ENCODE measurements around the gene SLC25A6. TPM values are rescaled to one million over a fixed set of nuclear protein-coding genes. Genes with fewer than 3 reads are reported as not detected.

SLC25A6 gene
- total RNA-seq, 1 experiment from 2014 or later, result 178 TPM

DNA sequence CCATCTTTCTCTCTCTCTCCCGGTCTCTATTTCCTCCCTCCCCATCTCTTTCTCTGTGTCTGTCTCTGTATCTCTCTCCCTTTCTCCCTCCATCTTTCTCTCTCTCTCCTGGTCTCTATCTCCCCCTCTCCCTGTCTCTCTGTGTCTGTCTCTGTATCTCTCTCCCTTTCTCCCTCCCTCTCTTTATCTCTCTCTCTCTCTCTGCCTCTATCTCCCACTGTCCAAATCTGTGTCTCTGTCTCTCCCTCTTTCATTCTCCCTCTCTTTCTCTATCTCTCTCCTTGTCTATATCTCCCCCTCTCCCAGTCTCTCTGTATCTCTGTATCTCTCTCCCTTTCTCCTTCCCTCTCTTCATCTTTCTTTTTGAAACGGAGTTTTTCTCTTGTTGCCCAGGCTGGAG lies 31.7 kb downstream of the SLC25A6 start:
- Histone ChIP-seq H2AFZ (no peak overlapping the region), H3K36me3 (ENCODE audit: low read depth) (no peaks in the 10 kb centered on the region), H3K9me3 (ENCODE audit: insufficient read depth, low read depth) (0 out of 2 replicates have a peak, but pooled peaks cover 3% of the 10 kb centered on the region), H3K27ac (no peak overlapping the region), H3K4me1 (replicated peaks; ENCODE audit: insufficient read depth) (no peaks in the 10 kb centered on the region), H4K20me1 (ENCODE audit: insufficient read depth) (no peaks in the 10 kb centered on the region), H3K9me2 (ENCODE audit: insufficient read depth) (no peaks in the 10 kb centered on the region), H3K4me2 (no peak overlapping the region), H3F3A (ENCODE audit: insufficient read depth, low read depth) (no peaks in the 10 kb centered on the region), H3K4me3 (no peak overlapping the region), H3K27me3 (ENCODE audit: insufficient read depth, low read depth) (peaks cover 2% of the 10 kb centered on the region; the same call in 1 of the 2 replicates), H3K79me2 (ENCODE audit: low read depth) (no peaks in the 10 kb centered on the region)
- POLR2A ChIA-PET (ENCODE audit: unreplicated experiment), result no interaction called here
- intact Hi-C loops (cut with micrococcal nuclease; ENCODE audit: unreplicated experiment), result no loop called here
- no peak for DNase-seq
- CTCF ChIA-PET, result no interaction called here
- BruUV-seq (replicated peaks), result no TSS peak
- TF ChIP-seq, protein P1, sequence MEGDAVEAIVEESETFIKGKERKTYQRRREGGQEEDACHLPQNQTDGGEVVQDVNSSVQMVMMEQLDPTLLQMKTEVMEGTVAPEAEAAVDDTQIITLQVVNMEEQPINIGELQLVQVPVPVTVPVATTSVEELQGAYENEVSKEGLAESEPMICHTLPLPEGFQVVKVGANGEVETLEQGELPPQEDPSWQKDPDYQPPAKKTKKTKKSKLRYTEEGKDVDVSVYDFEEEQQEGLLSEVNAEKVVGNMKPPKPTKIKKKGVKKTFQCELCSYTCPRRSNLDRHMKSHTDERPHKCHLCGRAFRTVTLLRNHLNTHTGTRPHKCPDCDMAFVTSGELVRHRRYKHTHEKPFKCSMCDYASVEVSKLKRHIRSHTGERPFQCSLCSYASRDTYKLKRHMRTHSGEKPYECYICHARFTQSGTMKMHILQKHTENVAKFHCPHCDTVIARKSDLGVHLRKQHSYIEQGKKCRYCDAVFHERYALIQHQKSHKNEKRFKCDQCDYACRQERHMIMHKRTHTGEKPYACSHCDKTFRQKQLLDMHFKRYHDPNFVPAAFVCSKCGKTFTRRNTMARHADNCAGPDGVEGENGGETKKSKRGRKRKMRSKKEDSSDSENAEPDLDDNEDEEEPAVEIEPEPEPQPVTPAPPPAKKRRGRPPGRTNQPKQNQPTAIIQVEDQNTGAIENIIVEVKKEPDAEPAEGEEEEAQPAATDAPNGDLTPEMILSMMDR (conservative IDR thresholded peaks at IDR 0.05), result no peak
- no peak for TF ChIP-seq EZH2 (IDR thresholded peaks at IDR 0.05; ENCODE audit: low read depth)

- no peak overlapping the region for H3K27ac ChIP-seq
- no peak for TF ChIP-seq EZH2 (IDR thresholded peaks at IDR 0.05; ENCODE audit: low read depth)
- TF ChIP-seq, protein P1 (conservative IDR thresholded peaks at IDR 0.05), result no peak
- ChIA-PET POLR2A (ENCODE audit: unreplicated experiment) (no interaction called here), CTCF (no interaction called here)
- H3K4me1 ChIP-seq (replicated peaks; ENCODE audit: insufficient read depth), result no peaks in the 10 kb centered on the region
- no peak overlapping the region for H2AFZ ChIP-seq
- no peaks in the 10 kb centered on the region for H3K36me3 ChIP-seq (ENCODE audit: low read depth)
- intact Hi-C loops (cut with micrococcal nuclease; ENCODE audit: unreplicated experiment), result no loop called here
- DNase-seq, result no peak
- H3K27me3 ChIP-seq (ENCODE audit: insufficient read depth, low read depth), result peaks cover 2% of the 10 kb centered on the region; the same call in 1 of the 2 replicates
- H4K20me1 ChIP-seq (ENCODE audit: insufficient read depth), result no peaks in the 10 kb centered on the region
- H3K9me3 ChIP-seq (ENCODE audit: insufficient read depth, low read depth), result 0 out of 2 replicates have a peak, but pooled peaks cover 3% of the 10 kb centered on the region
- no peaks in the 10 kb centered on the region for H3F3A ChIP-seq (ENCODE audit: insufficient read depth, low read depth)
- BruUV-seq (replicated peaks), result no TSS peak
- no peak overlapping the region for H3K4me3 ChIP-seq
- no peaks in the 10 kb centered on the region for H3K9me2 ChIP-seq (ENCODE audit: insufficient read depth)
- H3K79me2 ChIP-seq (ENCODE audit: low read depth), result no peaks in the 10 kb centered on the region
- no peak overlapping the region for H3K4me2 ChIP-seq
Observed at GRCh38 chrX:1359477-1359873, 32.4 kb downstream of the SLC25A6 start.

GRCh38 chrX:1358793-1359476 lies 33.0 kb downstream of the SLC25A6 start:
- Histone ChIP-seq H3K4me1 (replicated peaks; ENCODE audit: insufficient read depth) (no peaks in the 10 kb centered on the region), H3K79me2 (ENCODE audit: low read depth) (no peaks in the 10 kb centered on the region), H3K9me3 (ENCODE audit: insufficient read depth, low read depth) (0 out of 2 replicates have a peak, but pooled peaks cover 3% of the 10 kb centered on the region), H3K36me3 (ENCODE audit: low read depth) (no peaks in the 10 kb centered on the region), H3F3A (ENCODE audit: insufficient read depth, low read depth) (no peaks in the 10 kb centered on the region), H3K4me2 (no peak overlapping the region), H2AFZ (no peak overlapping the region), H3K27me3 (ENCODE audit: insufficient read depth, low read depth) (peaks cover 2% of the 10 kb centered on the region; the same call in 1 of the 2 replicates), H3K4me3 (no peak overlapping the region), H3K9me2 (ENCODE audit: insufficient read depth) (no peaks in the 10 kb centered on the region), H3K27ac (no peak overlapping the region), H4K20me1 (ENCODE audit: insufficient read depth) (no peaks in the 10 kb centered on the region)
- CTCF ChIA-PET, result no interaction called here
- TF ChIP-seq EZH2 (IDR thresholded peaks at IDR 0.05; ENCODE audit: low read depth), result no peak
- TF ChIP-seq, protein P1 (conservative IDR thresholded peaks at IDR 0.05), result no peak
- POLR2A ChIA-PET (ENCODE audit: unreplicated experiment), result no interaction called here
- intact Hi-C loops (cut with micrococcal nuclease; ENCODE audit: unreplicated experiment), result no loop called here
- BruUV-seq (replicated peaks), result no TSS peak
- DNase-seq, result no peak
